Endodermal cell (in vitro differentiated cells): ENCODE data around the gene PSMB7. TPM values are rescaled to one million over a fixed set of nuclear protein-coding genes. Genes with fewer than 3 reads are reported as not detected.

Experiments used
- DNase-seq: peaks from one replicate; pipeline ENCODE4 v3.0.0-alpha.2; 2017
- H3K27ac ChIP-seq: 2 replicates; pipeline ENCODE4 v1.5.1; 2013; ENCODE audit warnings: mild to moderate bottlenecking, low read depth, low read length, moderate library complexity
- H3K27me3 ChIP-seq: 2 replicates; pipeline ENCODE4 v1.6.1; 2013; ENCODE audit warnings: mild to moderate bottlenecking, low read length, moderate library complexity; ENCODE audit not compliant: insufficient read depth, control insufficient read depth, poor library complexity, severe bottlenecking
- H3K36me3 ChIP-seq: 2 replicates; pipeline ENCODE4 v1.7.0; 2013; ENCODE audit warnings: mild to moderate bottlenecking, low read length, moderate library complexity; ENCODE audit not compliant: control insufficient read depth, insufficient read depth
- H3K4me1 ChIP-seq: one replicate; pipeline ENCODE4 v1.7.0; 2013; ENCODE audit warnings: low read length; ENCODE audit not compliant: control insufficient read depth, insufficient read depth
- H3K4me3 ChIP-seq: 2 replicates; pipeline ENCODE4 v1.5.1; 2013; ENCODE audit warnings: mild to moderate bottlenecking, low read length, moderate library complexity
- H3K9ac ChIP-seq: 2 replicates; pipeline ENCODE4 v1.6.1; 2013; ENCODE audit warnings: mild to moderate bottlenecking, low read length, moderate library complexity; ENCODE audit not compliant: poor library complexity, severe bottlenecking; ENCODE audit errors: extremely low read depth
- H3K9me3 ChIP-seq: 2 replicates; pipeline ENCODE4 v1.6.1; 2013; ENCODE audit warnings: mild to moderate bottlenecking, low read length, moderate library complexity; ENCODE audit not compliant: control insufficient read depth
- H3K27ac Mint-ChIP-seq: 2 replicates; pipeline ENCODE4 v1.8.0; 2020; ENCODE audit warnings: mixed read lengths
- H3K27me3 Mint-ChIP-seq: 2 replicates; pipeline ENCODE4 v1.8.0; 2021; ENCODE audit warnings: mild to moderate bottlenecking, mixed read lengths; ENCODE audit not compliant: insufficient read depth
- H3K36me3 Mint-ChIP-seq: 2 replicates; pipeline ENCODE4 v1.8.0; 2020; ENCODE audit warnings: low read depth, mixed read lengths
- H3K4me1 Mint-ChIP-seq: 2 replicates; pipeline ENCODE4 v1.8.0; 2020; ENCODE audit warnings: mixed read lengths
- H3K4me3 Mint-ChIP-seq: 2 replicates; pipeline ENCODE4 v1.8.0; 2020; ENCODE audit warnings: mild to moderate bottlenecking, moderate library complexity, mixed read lengths
- H3K9me3 Mint-ChIP-seq: 2 replicates; pipeline ENCODE4 v1.8.0; 2020; ENCODE audit warnings: mild to moderate bottlenecking, mixed read lengths
- CTCF ChIP-seq: fragments of 200-600 bp; sonication (generic); conservative IDR thresholded peaks from 2 replicates; pipeline ENCODE4 v1.5.0; 2021; ENCODE audit warnings: antibody characterized with exemption, mild to moderate bottlenecking
- WGBS, 2 experiments: methylation state at CpG; one replicate each; pipeline versions ENCODE4 v1.1.5 to v1.1.7; 2013; ENCODE audit warnings: missing lambda C conversion rate in 2 of 2, mixed read lengths in 1 of 2; ENCODE audit not compliant: insufficient coverage in 1 of 2, insufficient read length in 1 of 2; 5-methylcytosine and 5-hydroxymethylcytosine counted together
- total RNA-seq, 2 donors: library from RNA; stranded (reverse); fragmentation: NEBNext Ultra II Directional in 1 of 2; extraction: Animal tissue kit (Norgen Biotek cat#: 25700) in 1 of 2; gene quantifications; 2 replicates in 1 of 2; 3 replicates in 1 of 2; pipeline ENCODE4 v1.2.1, GENCODE V29; 2021

Gene PSMB7
- total RNA-seq, 2 donors from 2014 or later, result 203 to 223 TPM

GRCh38 chr9:124450931-124451661 lies 35.9 kb upstream of the PSMB7 start:
- Mint-ChIP-seq H3K36me3 (no peaks in the 10 kb centered on the region), H3K27me3 (peaks cover 39% of the 10 kb centered on the region), H3K9me3 (no peaks in the 10 kb centered on the region), H3K4me1 (peaks cover 8% of the 10 kb centered on the region), H3K27ac (no peak overlapping the region), H3K4me3 (peak overlapping the region; percentile 52)
- Histone ChIP-seq H3K36me3 (no peaks in the 10 kb centered on the region), H3K27me3 (peaks cover 37% of the 10 kb centered on the region), H3K9me3 (no peaks in the 10 kb centered on the region), H3K9ac (no peak overlapping the region), H3K27ac (no peak overlapping the region), H3K4me1 (peaks cover 6% of the 10 kb centered on the region), H3K4me3 (peak overlapping the region; percentile 66)
- no peak for TF ChIP-seq CTCF
- 64 to 70% methylated on average over 14 to 19 of the region's 19 CpGs for WGBS, 2 experiments
- peak; percentile 63 for DNase-seq

- Histone ChIP-seq H3K36me3 (no peaks in the 10 kb centered on the region), H3K4me3 (peak within 1 kb of the TSS; percentile 66), H3K27ac (no peak within 1 kb of the TSS), H3K4me1 (peaks cover 6% of the 10 kb centered on the region), H3K27me3 (peaks cover 37% of the 10 kb centered on the region), H3K9me3 (no peaks in the 10 kb centered on the region), H3K9ac (no peak within 1 kb of the TSS)
- peak; percentile 19 for TF ChIP-seq CTCF
- Mint-ChIP-seq H3K9me3 (no peaks in the 10 kb centered on the region), H3K27ac (peak within 1 kb of the TSS; percentile 45), H3K4me3 (peak within 1 kb of the TSS; percentile 52), H3K36me3 (no peaks in the 10 kb centered on the region), H3K27me3 (peaks cover 39% of the 10 kb centered on the region), H3K4me1 (peaks cover 8% of the 10 kb centered on the region)
- DNase-seq, result peak; percentile 97
- 9 to 10% methylated on average over 26 to 41 of the region's 41 CpGs for WGBS, 2 experiments
Measured at GRCh38 chr9:124450241-124450924, 35.1 kb upstream of the PSMB7 start, which contains the start of gene ADGRD2. Gene ADGRD2 (plus strand): TSS chr9:124450451. CDS start chr9:124451667, 1,216 bp downstream.

- 93 to 98% methylated on average over 6 to 13 of the region's 13 CpGs for WGBS, 2 experiments
- H3K4me1 ChIP-seq, result peaks cover 6% of the 10 kb centered on the region
- H3K27me3 ChIP-seq, result peaks cover 37% of the 10 kb centered on the region
- H3K36me3 Mint-ChIP-seq, result no peaks in the 10 kb centered on the region
- no peaks in the 10 kb centered on the region for H3K36me3 ChIP-seq
- no peak overlapping the region for H3K4me3 ChIP-seq
- H3K27ac Mint-ChIP-seq, result no peak overlapping the region
- no peak overlapping the region for H3K27ac ChIP-seq
- H3K9me3 Mint-ChIP-seq, result no peaks in the 10 kb centered on the region
- peaks cover 37% of the 10 kb centered on the region for H3K27me3 Mint-ChIP-seq
- no peak for DNase-seq
- no peak for TF ChIP-seq CTCF
- H3K9me3 ChIP-seq, result no peaks in the 10 kb centered on the region
- peaks cover 8% of the 10 kb centered on the region for H3K4me1 Mint-ChIP-seq
- H3K9ac ChIP-seq, result no peak overlapping the region
- H3K4me3 Mint-ChIP-seq, result no peak overlapping the region
Measured at GRCh38 chr9:124449381-124450151, 34.3 kb upstream of the PSMB7 start.
